Gastrocnemius medialis (tissue), 4 donors: ENCODE results near the gene AHI1.

ENCODE experiments used
- CTCF ChIP-seq, 5 experiments: fragments of 450-650 bp in 3 of 5; fragments of 200-600 bp in 2 of 5; sonication (generic) in 2 of 5; IDR thresholded peaks in 4 of 5; conservative IDR thresholded peaks in 1 of 5; 1 replicate in 4 of 5; 2 replicates in 1 of 5; pipeline ENCODE4 v1.5.1; 2016 to 2019; ENCODE audit warnings: antibody characterized with exemption in 5 of 5, mild to moderate bottlenecking in 3 of 5, moderate library complexity in 3 of 5
- POLR2A ChIP-seq, 2 donors: fragments of 450-650 bp; IDR thresholded peaks; one replicate each; pipeline ENCODE4 v1.6.1; 2017; ENCODE audit warnings: antibody characterized with exemption in 2 of 2, mild to moderate bottlenecking in 2 of 2, moderate library complexity in 2 of 2

DNA sequence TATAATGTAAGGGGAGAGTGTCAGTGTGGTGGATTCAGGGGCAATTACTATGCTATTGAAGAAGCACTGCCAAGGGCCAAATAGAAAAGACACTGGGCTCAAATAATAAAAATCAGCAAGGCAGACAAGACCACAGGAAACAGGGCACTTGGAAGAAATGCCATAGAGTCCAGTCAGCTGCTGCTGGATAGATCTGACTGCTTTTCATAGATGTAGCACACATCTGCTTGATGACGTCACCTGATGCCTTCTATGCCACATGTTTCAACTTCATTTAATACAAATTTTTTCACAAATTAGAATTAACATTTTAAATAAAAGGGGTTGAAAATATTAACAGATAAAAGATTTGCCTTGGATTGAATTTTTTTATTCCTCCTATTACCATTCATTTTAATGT, 23.9 kb upstream of the AHI1 start:
- TF ChIP-seq CTCF (IDR thresholded peaks at IDR 0.05 in 4 of 5, conservative IDR thresholded peaks at IDR 0.05 in 1 of 5) (no peak), POLR2A (IDR thresholded peaks at IDR 0.05) (no peak)
